Keratinocyte (primary cell): ENCODE measurements around the gene CEACAM18. TPM values are rescaled to one million over a fixed set of nuclear protein-coding genes. Genes with fewer than 3 reads are reported as not detected.

ENCODE experiments used
- DNase-seq: peaks from one replicate; pipeline ENCODE4 v3.0.0-alpha.2; 2011; ENCODE audit warnings: low read depth, missing footprints, low spot score
- FAIRE-seq: peaks from 2 replicates; lab custom pipeline; 2011; peaks lifted over from hg19 to GRCh38; lab: Jason Lieb, UNC
- H2AFZ ChIP-seq: 2 replicates; pipeline ENCODE4 v1.6.0; 2012; ENCODE audit warnings: low read length, control low read depth, inconsistent platforms; ENCODE audit not compliant: control insufficient read depth
- H3K27ac ChIP-seq: 2 replicates; pipeline ENCODE4 v1.5.1; 2011; ENCODE audit warnings: low read length; ENCODE audit not compliant: control insufficient read depth, insufficient read depth
- H3K27me3 ChIP-seq: 3 replicates; pipeline ENCODE4 v1.6.0; 2011; ENCODE audit warnings: low read length; ENCODE audit not compliant: control insufficient read depth, insufficient read depth; ENCODE audit errors: extremely low read depth
- H3K36me3 ChIP-seq, 2 experiments: 2 replicates in 1 of 2; 3 replicates in 1 of 2; pipeline ENCODE4 v1.5.1; 2011; ENCODE audit warnings: low read length in 2 of 2, mild to moderate bottlenecking in 1 of 2; ENCODE audit not compliant: control insufficient read depth in 2 of 2, insufficient read depth in 2 of 2; ENCODE audit errors: extremely low read depth in 1 of 2
- H3K4me1 ChIP-seq: 3 replicates; pipeline ENCODE4 v1.5.1; 2011; ENCODE audit warnings: low read length; ENCODE audit not compliant: control insufficient read depth, insufficient read depth; ENCODE audit errors: extremely low read depth
- H3K4me2 ChIP-seq: 3 replicates; pipeline ENCODE4 v1.6.0; 2011; ENCODE audit warnings: low read depth, low read length; ENCODE audit not compliant: control insufficient read depth, insufficient read depth; ENCODE audit errors: extremely low read depth
- H3K4me3 ChIP-seq, 3 experiments: fragments of 200-600 bp in 1 of 3; sonication (generic) in 1 of 3; 2 replicates in 2 of 3; 3 replicates in 1 of 3; pipeline ENCODE4 v1.5.1; 2011 to 2016; ENCODE audit warnings: low read length in 3 of 3, mild to moderate bottlenecking in 3 of 3, control low read depth in 2 of 3, inconsistent platforms in 1 of 3, low read depth in 1 of 3, mixed read lengths in 1 of 3, mixed run types in 1 of 3, moderate library complexity in 1 of 3; ENCODE audit not compliant: control insufficient read depth in 2 of 3, insufficient read depth in 2 of 3; ENCODE audit errors: extremely low read depth in 1 of 3
- H3K79me2 ChIP-seq: 2 replicates; pipeline ENCODE4 v1.6.0; 2012; ENCODE audit warnings: low read length; ENCODE audit not compliant: control insufficient read depth, insufficient read depth
- H3K9ac ChIP-seq: 3 replicates; pipeline ENCODE4 v1.6.0; 2011; ENCODE audit warnings: low read length; ENCODE audit not compliant: control insufficient read depth, insufficient read depth; ENCODE audit errors: extremely low read depth
- H3K9me1 ChIP-seq: 3 replicates; pipeline ENCODE4 v1.6.0; 2011; ENCODE audit warnings: low read length; ENCODE audit not compliant: control insufficient read depth, insufficient read depth; ENCODE audit errors: extremely low read depth
- H3K9me3 ChIP-seq: 2 replicates; pipeline ENCODE4 v1.5.1; 2012; ENCODE audit warnings: low read depth, low read length; ENCODE audit not compliant: control insufficient read depth
- H4K20me1 ChIP-seq: 3 replicates; pipeline ENCODE4 v1.6.0; 2011; ENCODE audit warnings: low read length; ENCODE audit not compliant: control insufficient read depth, insufficient read depth; ENCODE audit errors: extremely low read depth
- CTCF ChIP-seq, 3 experiments: IDR thresholded peaks in 1 of 3; conservative IDR thresholded peaks in 1 of 3; optimal IDR thresholded peaks in 1 of 3; 2 replicates in 2 of 3; 3 replicates in 1 of 3; pipeline versions ENCODE3 to v1.5.1; 2011; ENCODE audit warnings: low read length in 3 of 3, mild to moderate bottlenecking in 3 of 3, moderate library complexity in 2 of 3, control low read depth in 1 of 3, inconsistent platforms in 1 of 3; ENCODE audit not compliant: insufficient read depth in 2 of 3; ENCODE audit errors: extremely low read depth in 1 of 3
- EZH2 ChIP-seq: IDR thresholded peaks from one replicate; pipeline ENCODE4 v1.6.1; 2012; ENCODE audit warnings: inconsistent platforms, mild to moderate bottlenecking, low read length, moderate library complexity
- dilution Hi-C: fragments of 300-500 bp; cut with MboI; formaldehyde crosslinking; loops from one replicate; pipeline ENCODE4 v1.7.0; 2020; ENCODE audit warnings: low sequenced_read_pairs; ENCODE audit not compliant: extremely low pct_ligation_motif_present
- polyA plus RNA-seq, 5 experiments: library from polyadenylated mRNA; depleted of rRNA in 3 of 5; stranded (reverse) in 3 of 5; stranded (forward) in 1 of 5; unstranded in 1 of 5; fragments of >200 nt; gene quantifications; 1 replicate in 1 of 5; 2 replicates in 3 of 5; 3 replicates in 1 of 5; pipeline versions ENCODE4 v1.2.1 to v1.2.3, GENCODE V29; 2011 to 2012; ENCODE audit warnings: missing spikeins in 2 of 5, low read depth in 1 of 5, low replicate concordance in 1 of 5

CEACAM18 gene
- polyA plus RNA-seq, 1 donor (not counting 4 experiments of a cell fraction or from before 2014, with no cell fraction given), result not detected

DNA sequence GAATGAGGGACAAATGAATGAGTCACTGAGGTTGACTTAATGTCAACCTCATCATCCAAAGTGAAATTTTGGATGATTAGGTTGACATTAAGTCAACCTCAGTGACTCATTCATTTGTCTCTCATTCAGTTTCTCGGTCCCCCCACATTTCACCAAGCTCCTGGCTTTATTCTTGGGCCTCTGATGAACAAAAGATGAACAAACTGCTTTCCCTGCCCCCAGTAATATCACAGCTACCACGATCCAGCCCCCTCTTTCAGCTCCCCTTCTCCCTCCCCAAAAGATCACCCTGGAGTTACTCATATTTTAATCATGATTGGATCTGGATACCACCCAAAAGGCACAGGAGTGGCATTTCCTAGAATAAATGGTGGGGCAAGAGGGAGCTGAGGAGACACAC is 10.8 kb downstream of the CEACAM18 start:
- Histone ChIP-seq H3K36me3 (no peaks in the 10 kb centered on the region), H3K79me2 (no peaks in the 10 kb centered on the region), H3K27me3 (no peaks in the 10 kb centered on the region), H3K9me1 (no peaks in the 10 kb centered on the region), H3K4me3 (no peak overlapping the region), H3K27ac (no peak overlapping the region), H3K9me3 (peaks cover 2% of the 10 kb centered on the region), H3K9ac (no peak overlapping the region), H2AFZ (no peak overlapping the region), H4K20me1 (no peaks in the 10 kb centered on the region), H3K4me2 (no peak overlapping the region), H3K4me1 (no peaks in the 10 kb centered on the region)
- dilution Hi-C loops, result no loop called here
- FAIRE-seq (no peak), DNase-seq (no peak)
- TF ChIP-seq CTCF (optimal IDR thresholded peaks at IDR 0.05 in 1 of 3, IDR thresholded peaks at IDR 0.05 in 1 of 3, conservative IDR thresholded peaks at IDR 0.05 in 1 of 3; ENCODE audit: extremely low read depth in 1 of 3, insufficient read depth in 2 of 3, low read length in 3 of 3), result no peak

- H3K9me3 ChIP-seq, result no peaks in the 10 kb centered on the region
- no peaks in the 10 kb centered on the region for H3K9me1 ChIP-seq
- no peak overlapping the region for H2AFZ ChIP-seq
- no peak for FAIRE-seq
- no peak overlapping the region for H3K4me2 ChIP-seq
- H4K20me1 ChIP-seq, result no peaks in the 10 kb centered on the region
- H3K4me1 ChIP-seq, result no peaks in the 10 kb centered on the region
- no peaks in the 10 kb centered on the region for H3K36me3 ChIP-seq
- dilution Hi-C loops, result no loop called here
- H3K27ac ChIP-seq, result no peak overlapping the region
- no peak overlapping the region for H3K4me3 ChIP-seq
- H3K27me3 ChIP-seq, result no peaks in the 10 kb centered on the region
- no peaks in the 10 kb centered on the region for H3K79me2 ChIP-seq
- H3K9ac ChIP-seq, result no peak overlapping the region
- no peak for TF ChIP-seq EZH2
- TF ChIP-seq CTCF (optimal IDR thresholded peaks at IDR 0.05 in 1 of 3, IDR thresholded peaks at IDR 0.05 in 1 of 3, conservative IDR thresholded peaks at IDR 0.05 in 1 of 3; ENCODE audit: extremely low read depth in 1 of 3, insufficient read depth in 2 of 3, low read length in 3 of 3), result no peak
- DNase-seq, result no peak
Observed at GRCh38 chr19:51490676-51491075, 12.3 kb downstream of the CEACAM18 start.
